Dermis blood vessel endothelial cell (primary cell): ENCODE measurements around the gene CDKL1. TPM values are rescaled to one million over a fixed set of nuclear protein-coding genes. Genes with fewer than 3 reads are reported as not detected.
"Not testable (repeated sequence)": the region's sequence is repeated elsewhere in the genome, so short reads cannot be mapped to it uniquely, and the experiment has no call there.

Source experiments
- DNase-seq: peaks from one replicate; pipeline ENCODE4 v3.0.0; 2010
- total RNA-seq: library from RNA; depleted of rRNA; stranded (reverse); fragments of >200 nt; gene quantifications from 2 replicates; pipeline ENCODE4 v1.2.3, GENCODE V29; 2014

The CDKL1 gene
- total RNA-seq, 1 donor from 2014 or later: 15.0 TPM

DNA sequence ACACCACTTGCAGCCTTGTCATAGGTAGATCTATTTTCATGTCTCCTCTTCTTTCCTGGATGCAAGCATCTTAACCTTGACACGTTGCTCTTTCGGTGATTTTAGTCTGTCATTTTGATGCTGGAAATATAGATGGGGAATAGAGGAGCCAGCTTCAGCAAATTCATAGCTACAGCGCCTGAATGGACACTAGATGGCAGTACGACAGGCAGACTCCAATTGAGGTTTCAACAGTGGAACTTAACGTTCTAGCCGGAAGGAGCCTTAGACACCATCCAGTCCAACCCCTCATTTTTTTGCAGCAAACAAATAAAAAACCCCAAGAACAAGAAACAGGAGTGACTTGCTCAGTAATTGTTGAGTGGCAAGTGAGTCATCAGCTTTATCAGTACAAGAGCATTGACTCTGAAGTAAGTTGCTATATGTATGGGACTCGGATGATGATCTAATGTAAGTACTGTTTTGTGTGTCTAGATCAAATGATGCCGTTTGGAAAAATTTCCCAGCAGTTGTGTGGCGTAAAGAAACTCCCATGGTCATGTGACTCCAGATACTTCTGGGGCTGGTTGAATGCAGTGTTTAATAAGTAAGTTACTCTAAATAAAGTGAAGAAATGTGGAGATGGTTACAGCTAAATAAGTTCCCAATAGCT lies 75.5 kb downstream of the CDKL1 start:
- DNase-seq: peak; percentile 97

- peak; percentile 16 for DNase-seq
These were observed 76.4 kb downstream of the CDKL1 start for GRCh38 chr14:50320283-50320682.

DNA sequence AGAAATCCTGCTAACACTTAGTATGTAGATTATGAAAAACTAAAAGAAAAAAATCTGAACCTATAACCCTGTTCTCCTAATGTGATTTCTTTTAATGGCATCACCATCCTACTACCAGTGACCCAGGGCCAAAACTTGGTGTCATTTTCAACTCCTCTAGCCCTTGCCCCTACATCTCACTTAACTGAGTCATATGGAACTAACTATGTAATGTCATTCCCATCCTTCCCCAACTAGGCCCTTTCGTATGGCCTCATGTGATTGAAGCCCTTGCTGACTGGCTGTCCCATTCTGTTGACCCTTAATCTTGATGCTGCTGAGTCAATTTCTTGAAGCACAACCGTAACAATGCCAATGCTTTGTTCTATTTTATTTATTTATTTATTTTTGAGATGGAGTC lies 77.0 kb downstream of the CDKL1 start:
- no peak for DNase-seq

- no peak for DNase-seq
These were observed 77.4 kb downstream of the CDKL1 start for GRCh38 chr14:50319293-50319692.

- DNase-seq: peak; percentile 73
These were observed 78.6 kb downstream of the CDKL1 start for GRCh38 chr14:50318031-50318626.

- not testable (repeated sequence) for DNase-seq
These were observed 82.6 kb downstream of the CDKL1 start for GRCh38 chr14:50314098-50314497.

DNA sequence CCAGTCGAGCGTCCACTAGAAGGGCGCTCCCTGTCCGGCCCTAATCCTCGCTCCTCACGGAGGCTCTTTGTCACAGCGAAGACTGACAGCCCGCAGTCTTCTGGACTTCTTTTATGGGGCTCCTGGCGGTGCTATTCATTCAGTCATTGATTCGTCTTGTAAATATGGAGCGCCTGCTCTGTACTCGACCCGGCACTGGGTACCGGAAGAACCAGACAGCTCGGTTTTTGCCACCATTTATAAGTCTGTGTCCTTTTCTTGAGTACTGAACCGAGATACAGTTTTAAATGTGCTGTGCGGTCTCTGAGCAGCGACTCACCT lies 84.0 kb downstream of the CDKL1 start:
- DNase-seq: no peak

- peak; percentile 95 for DNase-seq
These were observed 84.5 kb downstream of the CDKL1 start, which contains the start of the genes DMAC2L and L2HGDH for GRCh38 chr14:50311972-50312733. DMAC2L (plus strand) TSS chr14:50312324; CDS start chr14:50321488, 9,164 bp downstream. L2HGDH (minus strand) TSS chr14:50312229; CDS start chr14:50312150, 79 bp downstream.

GRCh38 chr14:50311337-50311971 lies 85.2 kb downstream of the CDKL1 start:
- no peak for DNase-seq

GRCh38 chr14:50310445-50310844 lies 86.2 kb downstream of the CDKL1 start:
- no peak for DNase-seq

DNA sequence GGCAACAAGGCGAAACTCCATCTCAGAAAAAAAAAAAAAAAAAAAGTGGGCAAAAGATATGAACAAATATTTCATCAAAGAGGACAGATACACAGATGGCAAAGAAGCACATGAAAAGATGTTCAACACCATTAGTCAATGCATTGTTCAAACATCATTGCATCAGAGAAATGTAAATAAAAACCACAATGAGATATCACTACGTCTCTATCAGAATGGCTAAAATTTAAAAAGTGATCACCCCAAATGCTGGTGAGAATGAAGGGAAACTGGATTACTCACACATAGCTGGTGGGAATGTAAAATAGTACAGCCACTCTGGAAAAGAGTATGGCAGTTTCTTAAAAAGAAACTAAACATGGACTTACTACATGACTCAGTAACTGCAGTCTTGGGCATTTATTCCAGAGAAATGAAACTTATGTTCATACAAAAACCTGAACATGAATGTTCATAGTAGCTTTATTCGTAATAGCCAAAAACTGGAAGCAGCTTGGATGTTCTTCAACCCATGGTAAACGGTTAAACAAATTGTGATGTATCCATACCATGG lies 88.2 kb downstream of the CDKL1 start:
- no peak for DNase-seq

DNA sequence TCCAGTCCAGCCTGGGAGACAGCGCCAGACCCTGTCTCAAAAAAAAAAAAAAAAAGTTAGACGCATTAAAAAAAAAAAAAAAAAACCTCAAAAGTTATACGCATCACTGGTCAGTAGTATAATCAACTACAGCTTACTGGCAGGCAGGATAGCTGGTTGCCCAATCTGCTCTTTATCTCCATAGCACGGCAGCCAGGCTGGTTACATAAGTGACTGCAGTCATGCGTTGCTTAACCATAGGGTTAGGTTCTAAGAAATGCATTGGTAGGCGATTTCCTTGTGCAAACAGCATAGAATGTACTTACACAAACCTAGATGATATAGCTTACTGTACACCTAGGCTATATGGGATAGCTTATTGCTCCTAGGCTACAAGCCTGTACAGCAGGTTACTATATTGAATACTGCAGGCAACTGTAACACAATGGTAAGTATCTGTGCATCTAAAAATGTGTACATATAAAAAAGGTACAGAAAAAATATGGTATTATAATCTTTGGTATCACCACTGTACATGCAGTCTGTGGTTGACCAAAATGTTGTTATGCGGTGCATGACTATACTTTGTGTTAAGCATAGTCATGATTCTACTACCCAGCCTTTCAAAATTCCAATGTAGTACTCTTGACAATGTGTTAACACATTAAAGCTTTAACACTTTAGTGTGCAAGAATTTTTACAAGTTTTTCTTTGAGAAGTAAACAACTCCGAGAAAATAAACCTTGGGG lies 92.8 kb downstream of the CDKL1 start:
- no peak for DNase-seq

GRCh38 chr14:50301914-50302313 lies 94.8 kb downstream of the CDKL1 start:
- no peak for DNase-seq

DNA sequence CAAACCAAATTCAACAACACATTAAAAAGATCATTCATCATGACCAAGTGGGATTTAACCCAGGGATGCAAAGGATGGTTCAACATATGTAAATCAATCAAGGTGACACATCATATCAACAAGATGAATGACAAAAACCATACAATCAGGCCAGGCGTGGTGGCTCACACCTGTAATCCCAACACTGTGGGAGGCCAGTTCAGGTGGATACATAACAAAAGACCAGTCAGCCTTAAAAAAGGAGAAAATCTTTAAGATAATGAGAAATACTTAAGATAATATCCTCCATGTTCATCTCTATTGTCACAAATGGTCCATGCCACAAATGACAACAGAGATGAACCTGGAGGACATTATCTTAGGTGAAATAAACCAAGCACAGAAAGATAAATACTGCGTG lies 97.1 kb downstream of the CDKL1 start:
- no peak for DNase-seq

DNA sequence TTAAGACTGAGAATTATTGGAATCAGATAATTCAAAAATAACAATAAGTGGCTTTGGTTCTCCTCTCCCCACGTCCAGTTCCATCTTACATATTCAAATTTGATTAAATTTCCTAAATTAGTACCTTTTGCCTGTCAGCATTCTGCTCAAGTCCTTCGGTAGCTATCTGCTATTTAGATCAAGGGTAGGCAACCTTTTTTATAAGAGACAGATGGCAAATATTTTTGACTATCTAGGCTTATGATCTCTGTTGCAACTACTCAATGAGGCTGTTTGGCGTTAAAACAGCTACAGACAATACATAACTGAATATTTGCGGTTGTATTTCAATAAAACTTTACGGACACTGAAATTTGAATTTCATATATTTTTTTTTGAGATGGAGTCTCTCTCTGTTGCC lies 106.4 kb downstream of the CDKL1 start:
- DNase-seq: no peak

DNA sequence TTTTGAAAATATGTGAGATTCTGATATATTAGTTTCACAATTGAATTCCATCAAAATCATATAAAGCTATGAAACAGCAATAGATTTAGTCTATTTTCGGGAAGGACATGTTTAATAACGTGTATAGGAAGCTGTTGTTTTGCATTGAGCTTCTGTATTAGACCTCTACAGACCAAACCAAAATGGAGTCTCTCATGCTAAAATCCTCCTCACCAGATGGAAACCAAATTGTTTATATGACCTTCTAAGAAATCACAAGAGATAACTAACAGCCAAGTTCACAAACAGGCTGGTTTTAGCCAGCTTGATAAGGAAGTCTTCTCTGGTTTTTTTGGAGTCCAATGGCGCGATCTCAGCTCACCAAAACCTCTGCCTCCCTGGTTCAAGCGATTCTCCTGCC lies 108.5 kb downstream of the CDKL1 start:
- DNase-seq: no peak

DNA sequence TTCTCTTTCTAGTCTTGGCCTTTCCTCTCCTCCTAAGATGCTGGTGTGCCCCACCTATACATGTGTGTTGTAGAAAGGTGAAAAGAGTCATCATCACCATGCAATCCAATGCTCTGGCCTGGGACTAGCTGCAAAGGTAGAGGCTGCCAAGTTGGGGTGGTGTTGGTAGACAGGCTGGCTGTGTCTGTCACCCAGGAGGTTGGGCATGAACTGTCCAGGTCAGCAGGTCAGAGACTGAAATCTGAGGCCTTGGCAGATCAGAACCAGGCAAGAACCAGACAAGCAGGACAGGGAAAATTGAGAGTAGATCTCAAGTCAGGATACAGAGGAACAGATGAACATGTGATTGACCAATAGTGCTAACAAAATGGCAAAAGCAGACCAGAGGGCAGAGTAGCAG lies 110.8 kb downstream of the CDKL1 start:
- DNase-seq: no peak

Other genes starting within 250 kb of the CDKL1 start
- 31.5 and 37.4 TPM in 2 replicates for gene SOS2, start 165.3 kb downstream of the CDKL1 start, total RNA-seq
- 4.4 and 10.7 TPM in 2 replicates for gene L2HGDH, start 84.7 kb downstream of the CDKL1 start, total RNA-seq
- 7.7 and 7.8 TPM in 2 replicates for gene DMAC2L, start 84.6 kb downstream of the CDKL1 start, total RNA-seq
- gene MAP4K5, start 135.7 kb upstream of the CDKL1 start, total RNA-seq: 51.8 and 100 TPM in 2 replicates
- gene ATL1, start 163.3 kb upstream of the CDKL1 start, total RNA-seq: 1.9 and 2.6 TPM in 2 replicates